NT2/D1 (cell line): Measurements from ENCODE around the gene N4BP2L1.

Experiments used
- SUZ12 ChIP-seq: IDR thresholded peaks from 2 replicates; pipeline ENCODE4 v1.6.1; 2011; ENCODE audit not compliant: insufficient read length, insufficient read depth; ENCODE audit errors: extremely low read depth
- YY1 ChIP-seq: IDR thresholded peaks from 2 replicates; pipeline ENCODE4 v1.6.1; 2011; ENCODE audit not compliant: insufficient read length, insufficient read depth
- ZNF274 ChIP-seq: IDR thresholded peaks from 2 replicates; pipeline ENCODE4 v1.6.1; 2011; ENCODE audit warnings: mild to moderate bottlenecking, low read depth, low read length

GRCh38 chr13:32454886-32455593 is 27.1 kb upstream of the N4BP2L1 start:
- TF ChIP-seq ZNF274 (no peak), YY1 (no peak), SUZ12 (no peak)
